Lung (tissue), 12 donors: ENCODE data around the gene PACRG. TPM values are rescaled to one million over a fixed set of nuclear protein-coding genes. Genes with fewer than 3 reads are reported as not detected.

Experiments used
- ATAC-seq: fragments of 200-7000 bp; cut with Tn5 transposase; one replicate; pipeline ENCODE4 v1.9.1; 2020; ENCODE audit warnings: moderate number of reproducible peaks; ENCODE audit not compliant: insufficient read depth, low FRiP score
- DNase-seq, 3 donors: peaks; one replicate each; pipeline ENCODE4 v3.0.0-alpha.2; 2013 to 2017
- H3K27ac ChIP-seq, 2 donors: one replicate each; pipeline ENCODE4 v1.5.1; 2013; ENCODE audit warnings: mild to moderate bottlenecking in 2 of 2, moderate library complexity in 2 of 2, control low read depth in 1 of 2, inconsistent platforms in 1 of 2, low read depth in 1 of 2, low read length in 1 of 2
- H3K27me3 ChIP-seq, 3 donors: one replicate each; pipeline ENCODE4 v1.5.1; 2013; ENCODE audit warnings: low read length in 2 of 3; ENCODE audit not compliant: control insufficient read depth in 3 of 3, insufficient read depth in 3 of 3
- H3K36me3 ChIP-seq, 4 donors: one replicate each; pipeline ENCODE4 v1.5.1; 2013; ENCODE audit warnings: low read length in 4 of 4, mild to moderate bottlenecking in 1 of 4, moderate library complexity in 1 of 4; ENCODE audit not compliant: control insufficient read depth in 4 of 4, insufficient read depth in 4 of 4
- H3K4me1 ChIP-seq, 5 donors: one replicate each; pipeline ENCODE4 v1.5.1; 2013; ENCODE audit warnings: low read length in 5 of 5, mild to moderate bottlenecking in 2 of 5, moderate library complexity in 1 of 5; ENCODE audit not compliant: control insufficient read depth in 5 of 5, insufficient read depth in 5 of 5
- H3K4me3 ChIP-seq: one replicate; pipeline ENCODE4 v1.5.1; 2013; ENCODE audit warnings: mild to moderate bottlenecking, control low read depth, moderate library complexity
- H3K9ac ChIP-seq, 2 donors: one replicate each; pipeline ENCODE4 v1.5.1; 2013; ENCODE audit warnings: low read length in 2 of 2, control low read depth in 1 of 2; ENCODE audit not compliant: insufficient read depth in 1 of 2
- H3K9me3 ChIP-seq, 4 donors: one replicate each; pipeline ENCODE4 v1.5.1; 2013; ENCODE audit warnings: low read length in 3 of 4, mild to moderate bottlenecking in 1 of 4, moderate library complexity in 1 of 4; ENCODE audit not compliant: control insufficient read depth in 4 of 4, insufficient read depth in 3 of 4
- WGBS, 2 donors: extraction: QIAGEN DNeasy Blood & Tissue Kit; methylation state at CpG; one replicate each; pipeline ENCODE4 v1.1.7; 2013; 5-methylcytosine and 5-hydroxymethylcytosine counted together
- polyA plus RNA-seq, 2 donors: library from polyadenylated mRNA; stranded (reverse); fragments of 200-250 nt; gene quantifications; one replicate each; pipeline ENCODE4 v1.2.1, GENCODE V29; 2013
- total RNA-seq, 2 donors: library from RNA; depleted of rRNA in 1 of 2; stranded (reverse); fragments of >200 nt in 1 of 2; gene quantifications; one replicate each; pipeline ENCODE4 v1.2.1, GENCODE V29; 2014 to 2021
- TF ChIP-seq, protein P1 (sequence below): IDR thresholded peaks from 2 replicates; pipeline ENCODE4 v1.5.1; 2012; ENCODE audit warnings: mild to moderate bottlenecking; ENCODE audit errors: control extremely low read depth, extremely low read depth
- donor health status: control.
- donor health status: control.
- donor health status: Bipolar disorder and iron deficiency.
- donor health status: healthy.
- donor health status: DM: yes; HTN: yes; CAD: no.

The PACRG gene
- total and polyA plus RNA-seq, 4 donors = 3.8 to 26.6 (median 7.4) TPM

DNA sequence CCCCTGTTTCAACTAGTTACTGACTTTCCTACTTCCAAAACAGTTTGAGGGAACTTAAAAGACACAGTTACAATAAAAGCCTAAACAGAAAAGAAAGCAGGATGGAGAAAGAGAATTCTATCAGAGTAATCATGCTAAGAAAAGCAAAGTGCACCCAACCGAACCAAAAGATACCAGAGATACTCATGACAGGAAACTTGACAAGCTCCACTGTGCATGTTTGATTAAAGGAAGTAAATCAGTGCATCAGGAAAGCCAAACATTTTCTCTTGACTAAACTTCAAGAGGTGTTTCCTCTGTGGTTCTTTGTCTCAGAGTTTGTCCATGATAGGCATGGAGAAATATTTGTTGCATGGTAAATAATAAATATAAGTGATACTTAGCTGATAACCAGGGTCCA lies 138.9 kb downstream of the PACRG start:
- 10 to 31% methylated on average over 1 of the region's 1 CpG for WGBS, 2 donors
- ATAC-seq = no peak
- TF ChIP-seq, protein P1, sequence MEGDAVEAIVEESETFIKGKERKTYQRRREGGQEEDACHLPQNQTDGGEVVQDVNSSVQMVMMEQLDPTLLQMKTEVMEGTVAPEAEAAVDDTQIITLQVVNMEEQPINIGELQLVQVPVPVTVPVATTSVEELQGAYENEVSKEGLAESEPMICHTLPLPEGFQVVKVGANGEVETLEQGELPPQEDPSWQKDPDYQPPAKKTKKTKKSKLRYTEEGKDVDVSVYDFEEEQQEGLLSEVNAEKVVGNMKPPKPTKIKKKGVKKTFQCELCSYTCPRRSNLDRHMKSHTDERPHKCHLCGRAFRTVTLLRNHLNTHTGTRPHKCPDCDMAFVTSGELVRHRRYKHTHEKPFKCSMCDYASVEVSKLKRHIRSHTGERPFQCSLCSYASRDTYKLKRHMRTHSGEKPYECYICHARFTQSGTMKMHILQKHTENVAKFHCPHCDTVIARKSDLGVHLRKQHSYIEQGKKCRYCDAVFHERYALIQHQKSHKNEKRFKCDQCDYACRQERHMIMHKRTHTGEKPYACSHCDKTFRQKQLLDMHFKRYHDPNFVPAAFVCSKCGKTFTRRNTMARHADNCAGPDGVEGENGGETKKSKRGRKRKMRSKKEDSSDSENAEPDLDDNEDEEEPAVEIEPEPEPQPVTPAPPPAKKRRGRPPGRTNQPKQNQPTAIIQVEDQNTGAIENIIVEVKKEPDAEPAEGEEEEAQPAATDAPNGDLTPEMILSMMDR = no peak

GRCh38 chr6:162868397-162868796 lies 140.6 kb downstream of the PACRG start:
- peaks cover 0 to 2% (median 0%) of the 10 kb centered on the region in 4 donors for H3K9me3 ChIP-seq
- TF ChIP-seq, protein P1 = no peak
- ATAC-seq (no peak), DNase-seq (no peak)
- no peak overlapping the region for H3K4me3 ChIP-seq
- H3K36me3 ChIP-seq = no peaks in the 10 kb centered on the region
- no peak overlapping the region for H3K27ac ChIP-seq
- peaks cover 0 to 6% (median 0%) of the 10 kb centered on the region in 5 donors for H3K4me1 ChIP-seq
- H3K9ac ChIP-seq = no peak overlapping the region
- WGBS, 2 donors = 86 to 93% methylated on average over 18 of the region's 18 CpGs
- H3K27me3 ChIP-seq = no peaks in the 10 kb centered on the region

More for the DNA sequence above, 138.9 kb downstream of the PACRG start:
- H3K9ac ChIP-seq = no peak overlapping the region
- no peak overlapping the region for H3K4me3 ChIP-seq
- peaks cover 0 to 4% (median 0%) of the 10 kb centered on the region in 4 donors for H3K9me3 ChIP-seq
- H3K4me1 ChIP-seq = peaks cover 0 to 6% (median 0%) of the 10 kb centered on the region in 5 donors
- no peak overlapping the region for H3K27ac ChIP-seq
- H3K36me3 ChIP-seq = no peaks in the 10 kb centered on the region
- DNase-seq = no peak
- no peaks in the 10 kb centered on the region for H3K27me3 ChIP-seq

- TF ChIP-seq, protein P1 = no peak
- Histone ChIP-seq H3K27me3 (no peaks in the 10 kb centered on the region), H3K9me3 (peaks cover 0 to 2% (median 0%) of the 10 kb centered on the region in 4 donors), H3K36me3 (no peaks in the 10 kb centered on the region), H3K27ac (no peak overlapping the region), H3K9ac (no peak overlapping the region), H3K4me3 (no peak overlapping the region), H3K4me1 (no peaks in the 10 kb centered on the region)
- 86 to 88% methylated on average over 1 of the region's 1 CpG for WGBS, 2 donors
- no peak for ATAC-seq
- DNase-seq = no peak
These were observed 144.2 kb downstream of the PACRG start for GRCh38 chr6:162871966-162872365.

DNA sequence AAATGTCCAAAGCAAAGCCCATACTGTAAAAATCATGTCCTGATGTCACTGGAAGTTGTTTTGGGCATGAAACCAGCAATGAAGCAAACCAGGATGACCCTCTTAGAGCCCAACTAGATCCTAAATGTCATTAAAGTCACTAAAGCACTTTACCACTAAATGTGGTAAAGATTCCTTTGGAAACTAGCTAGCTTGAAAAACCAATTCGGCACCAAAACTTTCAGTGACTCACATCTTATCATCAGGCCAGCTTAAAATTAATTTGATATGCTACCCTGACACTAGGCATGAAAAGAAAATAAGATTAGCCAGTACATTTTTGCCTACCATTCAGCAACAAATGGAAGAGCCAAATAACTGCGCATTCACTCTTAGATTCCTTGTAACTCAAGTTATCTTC lies 145.8 kb downstream of the PACRG start:
- Histone ChIP-seq H3K4me3 (no peak overlapping the region), H3K27me3 (no peaks in the 10 kb centered on the region), H3K4me1 (no peaks in the 10 kb centered on the region), H3K9me3 (no peaks in the 10 kb centered on the region), H3K9ac (no peak overlapping the region), H3K36me3 (no peaks in the 10 kb centered on the region), H3K27ac (no peak overlapping the region)
- ATAC-seq (no peak), DNase-seq (no peak)
- 92 to 94% methylated on average over 2 of the region's 2 CpGs for WGBS, 2 donors
- TF ChIP-seq, protein P1 = no peak
